Liver (tissue), 9 donors: ENCODE results near the gene RBFA. TPM values are rescaled to one million over a fixed set of nuclear protein-coding genes. Genes with fewer than 3 reads are reported as not detected.

Experiments
- DNase-seq: peaks from one replicate; pipeline ENCODE4 v3.0.0-alpha.2; 2017; ENCODE audit warnings: low spot score
- H3K27ac ChIP-seq, 2 donors: one replicate each; pipeline ENCODE4 v1.7.0; 2013; ENCODE audit warnings: inconsistent platforms in 2 of 2, low read length in 2 of 2, control low read depth in 1 of 2, low read depth in 1 of 2, mild to moderate bottlenecking in 1 of 2
- H3K27me3 ChIP-seq, 4 donors: one replicate each; pipeline versions ENCODE4 v1.6.1 to v1.7.0; 2013; ENCODE audit warnings: low read length in 3 of 4, inconsistent platforms in 1 of 4, mild to moderate bottlenecking in 1 of 4, moderate library complexity in 1 of 4; ENCODE audit not compliant: control insufficient read depth in 4 of 4, insufficient read depth in 4 of 4
- H3K36me3 ChIP-seq, 4 donors: one replicate each; pipeline versions ENCODE4 v1.6.1 to v1.7.0; 2013; ENCODE audit warnings: low read length in 3 of 4, mild to moderate bottlenecking in 3 of 4, low read depth in 1 of 4, moderate library complexity in 1 of 4; ENCODE audit not compliant: control insufficient read depth in 4 of 4, insufficient read depth in 3 of 4
- H3K4me1 ChIP-seq, 4 donors: one replicate each; pipeline versions ENCODE4 v1.6.1 to v1.7.0; 2013; ENCODE audit warnings: low read length in 3 of 4, mild to moderate bottlenecking in 3 of 4, moderate library complexity in 1 of 4; ENCODE audit not compliant: control insufficient read depth in 4 of 4, insufficient read depth in 4 of 4
- H3K4me3 ChIP-seq, 3 donors: one replicate each; pipeline versions ENCODE4 v1.6.1 to v1.7.0; 2013; ENCODE audit warnings: low read length in 3 of 3, control low read depth in 1 of 3, low read depth in 1 of 3, mild to moderate bottlenecking in 1 of 3
- H3K9ac ChIP-seq, 2 donors: one replicate each; pipeline ENCODE4 v1.7.0; 2013; ENCODE audit warnings: low read length in 2 of 2, mild to moderate bottlenecking in 2 of 2, moderate library complexity in 2 of 2, control low read depth in 1 of 2, low read depth in 1 of 2
- H3K9me3 ChIP-seq, 4 donors: one replicate each; pipeline versions ENCODE4 v1.6.1 to v1.7.0; 2013; ENCODE audit warnings: low read length in 3 of 4; ENCODE audit not compliant: control insufficient read depth in 4 of 4
- EGR1 ChIP-seq, 2 donors: IDR thresholded peaks; 2 replicates each; pipeline ENCODE4 v1.6.1; 2016 to 2018; ENCODE audit warnings: antibody characterized with exemption in 2 of 2, low read depth in 2 of 2
- FOXA1 ChIP-seq: IDR thresholded peaks from 2 replicates; pipeline ENCODE4 v1.6.1; 2016; ENCODE audit warnings: antibody characterized with exemption
- FOXA2 ChIP-seq: IDR thresholded peaks from 2 replicates; pipeline ENCODE4 v1.6.1; 2016; ENCODE audit warnings: antibody characterized with exemption
- GABPA ChIP-seq, 2 donors: IDR thresholded peaks in 1 of 2; conservative IDR thresholded peaks in 1 of 2; 2 replicates each; pipeline ENCODE4 v1.6.1; 2016; ENCODE audit warnings: antibody characterized with exemption in 2 of 2, mild to moderate bottlenecking in 1 of 2, moderate library complexity in 1 of 2
- HNF4A ChIP-seq, 2 donors: conservative IDR thresholded peaks; 2 replicates each; pipeline ENCODE4 v1.6.1; 2016; ENCODE audit warnings: antibody characterized with exemption in 2 of 2, mild to moderate bottlenecking in 2 of 2
- HNF4G ChIP-seq: IDR thresholded peaks from 2 replicates; pipeline ENCODE4 v1.6.1; 2016; ENCODE audit warnings: antibody characterized with exemption
- MAX ChIP-seq: IDR thresholded peaks from 2 replicates; pipeline ENCODE4 v1.6.1; 2016; ENCODE audit warnings: antibody characterized with exemption
- RXRA ChIP-seq, 2 donors: IDR thresholded peaks; 2 replicates each; pipeline ENCODE4 v1.6.1; 2017 to 2018; ENCODE audit warnings: antibody characterized with exemption in 2 of 2, mild to moderate bottlenecking in 1 of 2
- SP1 ChIP-seq: IDR thresholded peaks from 2 replicates; pipeline ENCODE4 v1.6.1; 2018; ENCODE audit warnings: antibody characterized with exemption, mild to moderate bottlenecking
- TAF1 ChIP-seq: conservative IDR thresholded peaks from 2 replicates; pipeline ENCODE4 v1.6.1; 2016; ENCODE audit warnings: antibody characterized with exemption, mild to moderate bottlenecking
- YY1 ChIP-seq: IDR thresholded peaks from 2 replicates; pipeline ENCODE4 v1.6.1; 2016; ENCODE audit warnings: antibody characterized with exemption, mild to moderate bottlenecking
- WGBS: extraction: QIAGEN DNeasy Blood & Tissue Kit; methylation state at CpG from one replicate; pipeline ENCODE4 v1.1.7; 2013; 5-methylcytosine and 5-hydroxymethylcytosine counted together
- polyA plus RNA-seq, 2 donors: library from polyadenylated mRNA; stranded (reverse) in 1 of 2; unstranded in 1 of 2; fragments of 200-250 nt in 1 of 2; fragments of >200 nt in 1 of 2; fragmentation: Nextera tagmentation in 1 of 2; extraction: Ambion mirVana in 1 of 2; gene quantifications; one replicate each; pipeline versions ENCODE4 v1.2.1 to v1.2.3, GENCODE V29; 2013 to 2015
- total RNA-seq, 2 donors: library from RNA; depleted of rRNA; stranded (reverse); fragments of >200 nt; gene quantifications; one replicate each; pipeline ENCODE4 v1.2.3, GENCODE V29; 2014
- TF ChIP-seq, protein P1 (sequence below): IDR thresholded peaks from 2 replicates; pipeline ENCODE4 v1.6.1; 2016; ENCODE audit warnings: antibody characterized with exemption, mild to moderate bottlenecking
- TF ChIP-seq, protein P2 (sequence below): fragments of 150-350 bp; IDR thresholded peaks from 2 replicates; pipeline ENCODE4 v1.5.1; 2017; ENCODE audit warnings: improper control_type of control experiment, low read depth, low read length; ENCODE audit not compliant: missing input control
- TF ChIP-seq, protein P3 (sequence below): IDR thresholded peaks from 2 replicates; pipeline ENCODE4 v1.6.1; 2016; ENCODE audit warnings: antibody characterized with exemption
- donor health status: healthy.
- donor health status: healthy.
- donor health status: healthy.
- donor health status: healthy.
- donor health status: healthy.

RBFA gene
- total and polyA plus RNA-seq, 4 donors, result 20.4 to 31.6 (median 27.0) TPM

DNA sequence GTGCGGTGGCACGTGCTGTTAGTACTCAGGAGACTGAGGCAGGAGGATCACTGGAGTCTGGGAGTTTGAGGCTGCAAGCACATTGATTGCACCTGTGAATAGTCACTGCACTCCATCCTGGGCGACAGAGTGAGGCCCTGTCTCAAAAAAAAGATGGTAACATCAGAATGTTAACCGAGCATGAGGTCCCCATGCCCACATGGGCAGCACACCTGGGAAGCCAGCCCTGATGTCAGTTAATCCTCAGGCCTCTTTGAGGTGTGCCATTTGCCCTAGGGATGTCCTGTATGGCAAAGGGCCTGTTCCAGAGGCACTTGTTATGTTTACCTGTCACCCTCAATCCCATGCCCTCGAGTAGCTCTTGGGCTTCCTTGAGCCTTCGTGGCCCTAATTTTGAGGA, 16.6 kb downstream of the RBFA start:
- peaks cover 11 to 26% (median 20%) of the 10 kb centered on the region in 4 donors for H3K9me3 ChIP-seq
- H3K27me3 ChIP-seq, result no peaks in the 10 kb centered on the region
- no peak overlapping the region for H3K27ac ChIP-seq
- H3K9ac ChIP-seq, result no peak overlapping the region
- H3K4me3 ChIP-seq, result peak overlapping the region in 1 of 3 donors; percentile 12
- TF ChIP-seq GABPA (IDR thresholded peaks at IDR 0.05 in 1 of 2, conservative IDR thresholded peaks at IDR 0.05 in 1 of 2) (no peak), FOXA1 (no peak)
- H3K36me3 ChIP-seq, result peaks cover 2 to 31% (median 7%) of the 10 kb centered on the region in 4 donors
- no peaks in the 10 kb centered on the region for H3K4me1 ChIP-seq
- no peak for DNase-seq
- WGBS, result 98% methylated on average over 6 of the region's 6 CpGs

DNA sequence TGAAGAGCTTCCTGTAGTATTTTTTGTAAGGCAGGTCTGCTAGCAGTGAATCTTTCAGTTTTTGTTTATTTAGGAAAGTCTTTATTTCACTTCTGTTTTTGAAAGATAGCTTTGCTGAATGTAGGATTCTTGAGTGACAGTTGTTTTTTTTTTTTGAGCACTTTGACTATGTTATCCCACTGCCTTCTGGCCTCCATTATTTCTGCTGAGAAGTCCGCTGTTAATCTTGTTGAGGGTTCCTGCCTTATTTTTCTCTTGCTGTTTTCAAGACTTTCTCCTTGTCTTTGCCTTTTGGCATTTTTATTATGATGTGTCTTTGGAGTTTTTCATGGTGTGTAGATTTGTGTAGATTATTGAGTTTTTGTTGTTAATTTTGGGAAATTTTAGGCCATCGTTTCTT, 21.9 kb downstream of the RBFA start:
- H3K27me3 ChIP-seq, result no peaks in the 10 kb centered on the region
- 95% methylated on average over 2 of the region's 2 CpGs for WGBS
- H3K27ac ChIP-seq, result no peak overlapping the region
- H3K9me3 ChIP-seq, result peaks cover 8 to 22% (median 20%) of the 10 kb centered on the region in 4 donors
- no peak overlapping the region for H3K9ac ChIP-seq
- TF ChIP-seq FOXA1, result no peak
- no peak for TF ChIP-seq HNF4A (conservative IDR thresholded peaks at IDR 0.05)
- TF ChIP-seq FOXA2, result no peak
- TF ChIP-seq, protein P1, sequence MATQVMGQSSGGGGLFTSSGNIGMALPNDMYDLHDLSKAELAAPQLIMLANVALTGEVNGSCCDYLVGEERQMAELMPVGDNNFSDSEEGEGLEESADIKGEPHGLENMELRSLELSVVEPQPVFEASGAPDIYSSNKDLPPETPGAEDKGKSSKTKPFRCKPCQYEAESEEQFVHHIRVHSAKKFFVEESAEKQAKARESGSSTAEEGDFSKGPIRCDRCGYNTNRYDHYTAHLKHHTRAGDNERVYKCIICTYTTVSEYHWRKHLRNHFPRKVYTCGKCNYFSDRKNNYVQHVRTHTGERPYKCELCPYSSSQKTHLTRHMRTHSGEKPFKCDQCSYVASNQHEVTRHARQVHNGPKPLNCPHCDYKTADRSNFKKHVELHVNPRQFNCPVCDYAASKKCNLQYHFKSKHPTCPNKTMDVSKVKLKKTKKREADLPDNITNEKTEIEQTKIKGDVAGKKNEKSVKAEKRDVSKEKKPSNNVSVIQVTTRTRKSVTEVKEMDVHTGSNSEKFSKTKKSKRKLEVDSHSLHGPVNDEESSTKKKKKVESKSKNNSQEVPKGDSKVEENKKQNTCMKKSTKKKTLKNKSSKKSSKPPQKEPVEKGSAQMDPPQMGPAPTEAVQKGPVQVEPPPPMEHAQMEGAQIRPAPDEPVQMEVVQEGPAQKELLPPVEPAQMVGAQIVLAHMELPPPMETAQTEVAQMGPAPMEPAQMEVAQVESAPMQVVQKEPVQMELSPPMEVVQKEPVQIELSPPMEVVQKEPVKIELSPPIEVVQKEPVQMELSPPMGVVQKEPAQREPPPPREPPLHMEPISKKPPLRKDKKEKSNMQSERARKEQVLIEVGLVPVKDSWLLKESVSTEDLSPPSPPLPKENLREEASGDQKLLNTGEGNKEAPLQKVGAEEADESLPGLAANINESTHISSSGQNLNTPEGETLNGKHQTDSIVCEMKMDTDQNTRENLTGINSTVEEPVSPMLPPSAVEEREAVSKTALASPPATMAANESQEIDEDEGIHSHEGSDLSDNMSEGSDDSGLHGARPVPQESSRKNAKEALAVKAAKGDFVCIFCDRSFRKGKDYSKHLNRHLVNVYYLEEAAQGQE, result no peak
- H3K4me3 ChIP-seq, result no peak overlapping the region
- H3K36me3 ChIP-seq, result peaks cover 0 to 3% (median 0%) of the 10 kb centered on the region in 4 donors
- no peak for DNase-seq
- H3K4me1 ChIP-seq, result no peaks in the 10 kb centered on the region

- no peak overlapping the region for H3K9ac ChIP-seq
Measured at GRCh38 chr18:80059945-80060344, 25.7 kb downstream of the RBFA start.

More at GRCh38 chr18:80059945-80060344, 25.7 kb downstream of the RBFA start:
- no peak for DNase-seq
- H3K27ac ChIP-seq, result no peak overlapping the region
- WGBS, result 90% methylated on average over 6 of the region's 6 CpGs
- H3K9me3 ChIP-seq, result peaks cover 0 to 11% (median 7%) of the 10 kb centered on the region in 4 donors
- H3K27me3 ChIP-seq, result no peaks in the 10 kb centered on the region
- TF ChIP-seq FOXA1, result no peak
- no peak for TF ChIP-seq HNF4G
- TF ChIP-seq EGR1 (IDR thresholded peaks at IDR 0.05; ENCODE audit: low read depth in 2 of 2), result no peak
- no peak for TF ChIP-seq MAX
- TF ChIP-seq, protein P2, sequence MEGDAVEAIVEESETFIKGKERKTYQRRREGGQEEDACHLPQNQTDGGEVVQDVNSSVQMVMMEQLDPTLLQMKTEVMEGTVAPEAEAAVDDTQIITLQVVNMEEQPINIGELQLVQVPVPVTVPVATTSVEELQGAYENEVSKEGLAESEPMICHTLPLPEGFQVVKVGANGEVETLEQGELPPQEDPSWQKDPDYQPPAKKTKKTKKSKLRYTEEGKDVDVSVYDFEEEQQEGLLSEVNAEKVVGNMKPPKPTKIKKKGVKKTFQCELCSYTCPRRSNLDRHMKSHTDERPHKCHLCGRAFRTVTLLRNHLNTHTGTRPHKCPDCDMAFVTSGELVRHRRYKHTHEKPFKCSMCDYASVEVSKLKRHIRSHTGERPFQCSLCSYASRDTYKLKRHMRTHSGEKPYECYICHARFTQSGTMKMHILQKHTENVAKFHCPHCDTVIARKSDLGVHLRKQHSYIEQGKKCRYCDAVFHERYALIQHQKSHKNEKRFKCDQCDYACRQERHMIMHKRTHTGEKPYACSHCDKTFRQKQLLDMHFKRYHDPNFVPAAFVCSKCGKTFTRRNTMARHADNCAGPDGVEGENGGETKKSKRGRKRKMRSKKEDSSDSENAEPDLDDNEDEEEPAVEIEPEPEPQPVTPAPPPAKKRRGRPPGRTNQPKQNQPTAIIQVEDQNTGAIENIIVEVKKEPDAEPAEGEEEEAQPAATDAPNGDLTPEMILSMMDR, result no peak
- no peak for TF ChIP-seq SP1
- TF ChIP-seq, protein P3, sequence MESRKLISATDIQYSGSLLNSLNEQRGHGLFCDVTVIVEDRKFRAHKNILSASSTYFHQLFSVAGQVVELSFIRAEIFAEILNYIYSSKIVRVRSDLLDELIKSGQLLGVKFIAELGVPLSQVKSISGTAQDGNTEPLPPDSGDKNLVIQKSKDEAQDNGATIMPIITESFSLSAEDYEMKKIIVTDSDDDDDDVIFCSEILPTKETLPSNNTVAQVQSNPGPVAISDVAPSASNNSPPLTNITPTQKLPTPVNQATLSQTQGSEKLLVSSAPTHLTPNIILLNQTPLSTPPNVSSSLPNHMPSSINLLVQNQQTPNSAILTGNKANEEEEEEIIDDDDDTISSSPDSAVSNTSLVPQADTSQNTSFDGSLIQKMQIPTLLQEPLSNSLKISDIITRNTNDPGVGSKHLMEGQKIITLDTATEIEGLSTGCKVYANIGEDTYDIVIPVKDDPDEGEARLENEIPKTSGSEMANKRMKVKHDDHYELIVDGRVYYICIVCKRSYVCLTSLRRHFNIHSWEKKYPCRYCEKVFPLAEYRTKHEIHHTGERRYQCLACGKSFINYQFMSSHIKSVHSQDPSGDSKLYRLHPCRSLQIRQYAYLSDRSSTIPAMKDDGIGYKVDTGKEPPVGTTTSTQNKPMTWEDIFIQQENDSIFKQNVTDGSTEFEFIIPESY, result no peak
- TF ChIP-seq YY1, result no peak
- TF ChIP-seq RXRA (IDR thresholded peaks at IDR 0.05), result no peak
- TF ChIP-seq, protein P1, result no peak
- TF ChIP-seq TAF1, result no peak
- TF ChIP-seq FOXA2, result no peak
- no peaks in the 10 kb centered on the region for H3K36me3 ChIP-seq
- H3K4me3 ChIP-seq, result no peak overlapping the region
- no peaks in the 10 kb centered on the region for H3K4me1 ChIP-seq
